H1 (cell line): ENCODE results near the gene TXNRD2. TPM values are rescaled to one million over a fixed set of nuclear protein-coding genes. Genes with fewer than 3 reads are reported as not detected.

ENCODE experiments used
- BACH1 ChIP-seq: IDR thresholded peaks from 2 replicates; pipeline ENCODE4 v1.6.1; 2012; ENCODE audit warnings: low read length, improper control_type of control experiment
- CREB1 ChIP-seq: IDR thresholded peaks from 2 replicates; pipeline ENCODE4 v1.6.1; 2012; ENCODE audit warnings: inconsistent platforms
- JUN ChIP-seq: IDR thresholded peaks from 2 replicates; pipeline ENCODE4 v1.6.1; 2011; ENCODE audit warnings: low read depth, mild to moderate bottlenecking, improper control_type of control experiment, low read length
- PHF8 ChIP-seq: fragments of 200-600 bp; sonication (generic); conservative IDR thresholded peaks from 2 replicates; pipeline ENCODE4 v1.7.1; 2012; ENCODE audit warnings: low read depth, mild to moderate bottlenecking, inconsistent platforms, low read length, moderate library complexity
- SAP30 ChIP-seq: fragments of 300-600 bp; sonication (generic); IDR thresholded peaks from 2 replicates; pipeline ENCODE4 v1.7.1; 2012; ENCODE audit warnings: low read length, moderate library complexity, mild to moderate bottlenecking, inconsistent platforms; ENCODE audit not compliant: insufficient read depth, insufficient replicate concordance
- SIN3A ChIP-seq, 2 experiments: IDR thresholded peaks in 1 of 2; conservative IDR thresholded peaks in 1 of 2; 2 replicates each; pipeline ENCODE4 v1.6.1; 2011 to 2012; ENCODE audit warnings: low read length in 2 of 2, improper control_type of control experiment in 1 of 2, low read depth in 1 of 2, mild to moderate bottlenecking in 1 of 2
- YY1 ChIP-seq: IDR thresholded peaks from 2 replicates; pipeline ENCODE4 v1.6.1; 2011; ENCODE audit warnings: low read depth, mild to moderate bottlenecking, low read length
- ZNF274 ChIP-seq: IDR thresholded peaks from 2 replicates; pipeline ENCODE4 v1.7.0; 2012; ENCODE audit warnings: low read length, borderline replicate concordance; ENCODE audit errors: extremely low read depth
- polyA plus RNA-seq, 7 experiments: library from polyadenylated mRNA; depleted of rRNA in 3 of 7; stranded (reverse) in 5 of 7; unstranded in 2 of 7; fragments of >200 nt in 5 of 7; fragments of 200-250 nt in 2 of 7; gene quantifications; 1 replicate in 5 of 7; 2 replicates in 1 of 7; 4 replicates in 1 of 7; pipeline versions ENCODE4 v1.2.1 to v1.2.3, GENCODE V29; 2011 to 2013; ENCODE audit warnings: missing spikeins in 2 of 7, mixed read lengths in 2 of 7
- total RNA-seq: library from RNA; stranded (reverse); fragmentation: NEBNext Ultra II Directional; extraction: Animal tissue kit (Norgen Biotek cat#: 25700); gene quantifications from 2 replicates; pipeline ENCODE4 v1.2.1, GENCODE V29; 2021
- TF ChIP-seq, protein P1 (sequence below): fragments of 300-600 bp; sonication (generic); IDR thresholded peaks from 2 replicates; pipeline ENCODE4 v1.7.1; 2012; ENCODE audit warnings: low read length, moderate library complexity, mild to moderate bottlenecking, inconsistent platforms; ENCODE audit not compliant: insufficient replicate concordance

Gene TXNRD2
- total and polyA plus RNA-seq, 2 of the 8 experiments (the other 6 are each of a cell fraction or from before 2014, with no cell fraction given): 14.8 to 21.9 TPM

- TF ChIP-seq, protein P1, sequence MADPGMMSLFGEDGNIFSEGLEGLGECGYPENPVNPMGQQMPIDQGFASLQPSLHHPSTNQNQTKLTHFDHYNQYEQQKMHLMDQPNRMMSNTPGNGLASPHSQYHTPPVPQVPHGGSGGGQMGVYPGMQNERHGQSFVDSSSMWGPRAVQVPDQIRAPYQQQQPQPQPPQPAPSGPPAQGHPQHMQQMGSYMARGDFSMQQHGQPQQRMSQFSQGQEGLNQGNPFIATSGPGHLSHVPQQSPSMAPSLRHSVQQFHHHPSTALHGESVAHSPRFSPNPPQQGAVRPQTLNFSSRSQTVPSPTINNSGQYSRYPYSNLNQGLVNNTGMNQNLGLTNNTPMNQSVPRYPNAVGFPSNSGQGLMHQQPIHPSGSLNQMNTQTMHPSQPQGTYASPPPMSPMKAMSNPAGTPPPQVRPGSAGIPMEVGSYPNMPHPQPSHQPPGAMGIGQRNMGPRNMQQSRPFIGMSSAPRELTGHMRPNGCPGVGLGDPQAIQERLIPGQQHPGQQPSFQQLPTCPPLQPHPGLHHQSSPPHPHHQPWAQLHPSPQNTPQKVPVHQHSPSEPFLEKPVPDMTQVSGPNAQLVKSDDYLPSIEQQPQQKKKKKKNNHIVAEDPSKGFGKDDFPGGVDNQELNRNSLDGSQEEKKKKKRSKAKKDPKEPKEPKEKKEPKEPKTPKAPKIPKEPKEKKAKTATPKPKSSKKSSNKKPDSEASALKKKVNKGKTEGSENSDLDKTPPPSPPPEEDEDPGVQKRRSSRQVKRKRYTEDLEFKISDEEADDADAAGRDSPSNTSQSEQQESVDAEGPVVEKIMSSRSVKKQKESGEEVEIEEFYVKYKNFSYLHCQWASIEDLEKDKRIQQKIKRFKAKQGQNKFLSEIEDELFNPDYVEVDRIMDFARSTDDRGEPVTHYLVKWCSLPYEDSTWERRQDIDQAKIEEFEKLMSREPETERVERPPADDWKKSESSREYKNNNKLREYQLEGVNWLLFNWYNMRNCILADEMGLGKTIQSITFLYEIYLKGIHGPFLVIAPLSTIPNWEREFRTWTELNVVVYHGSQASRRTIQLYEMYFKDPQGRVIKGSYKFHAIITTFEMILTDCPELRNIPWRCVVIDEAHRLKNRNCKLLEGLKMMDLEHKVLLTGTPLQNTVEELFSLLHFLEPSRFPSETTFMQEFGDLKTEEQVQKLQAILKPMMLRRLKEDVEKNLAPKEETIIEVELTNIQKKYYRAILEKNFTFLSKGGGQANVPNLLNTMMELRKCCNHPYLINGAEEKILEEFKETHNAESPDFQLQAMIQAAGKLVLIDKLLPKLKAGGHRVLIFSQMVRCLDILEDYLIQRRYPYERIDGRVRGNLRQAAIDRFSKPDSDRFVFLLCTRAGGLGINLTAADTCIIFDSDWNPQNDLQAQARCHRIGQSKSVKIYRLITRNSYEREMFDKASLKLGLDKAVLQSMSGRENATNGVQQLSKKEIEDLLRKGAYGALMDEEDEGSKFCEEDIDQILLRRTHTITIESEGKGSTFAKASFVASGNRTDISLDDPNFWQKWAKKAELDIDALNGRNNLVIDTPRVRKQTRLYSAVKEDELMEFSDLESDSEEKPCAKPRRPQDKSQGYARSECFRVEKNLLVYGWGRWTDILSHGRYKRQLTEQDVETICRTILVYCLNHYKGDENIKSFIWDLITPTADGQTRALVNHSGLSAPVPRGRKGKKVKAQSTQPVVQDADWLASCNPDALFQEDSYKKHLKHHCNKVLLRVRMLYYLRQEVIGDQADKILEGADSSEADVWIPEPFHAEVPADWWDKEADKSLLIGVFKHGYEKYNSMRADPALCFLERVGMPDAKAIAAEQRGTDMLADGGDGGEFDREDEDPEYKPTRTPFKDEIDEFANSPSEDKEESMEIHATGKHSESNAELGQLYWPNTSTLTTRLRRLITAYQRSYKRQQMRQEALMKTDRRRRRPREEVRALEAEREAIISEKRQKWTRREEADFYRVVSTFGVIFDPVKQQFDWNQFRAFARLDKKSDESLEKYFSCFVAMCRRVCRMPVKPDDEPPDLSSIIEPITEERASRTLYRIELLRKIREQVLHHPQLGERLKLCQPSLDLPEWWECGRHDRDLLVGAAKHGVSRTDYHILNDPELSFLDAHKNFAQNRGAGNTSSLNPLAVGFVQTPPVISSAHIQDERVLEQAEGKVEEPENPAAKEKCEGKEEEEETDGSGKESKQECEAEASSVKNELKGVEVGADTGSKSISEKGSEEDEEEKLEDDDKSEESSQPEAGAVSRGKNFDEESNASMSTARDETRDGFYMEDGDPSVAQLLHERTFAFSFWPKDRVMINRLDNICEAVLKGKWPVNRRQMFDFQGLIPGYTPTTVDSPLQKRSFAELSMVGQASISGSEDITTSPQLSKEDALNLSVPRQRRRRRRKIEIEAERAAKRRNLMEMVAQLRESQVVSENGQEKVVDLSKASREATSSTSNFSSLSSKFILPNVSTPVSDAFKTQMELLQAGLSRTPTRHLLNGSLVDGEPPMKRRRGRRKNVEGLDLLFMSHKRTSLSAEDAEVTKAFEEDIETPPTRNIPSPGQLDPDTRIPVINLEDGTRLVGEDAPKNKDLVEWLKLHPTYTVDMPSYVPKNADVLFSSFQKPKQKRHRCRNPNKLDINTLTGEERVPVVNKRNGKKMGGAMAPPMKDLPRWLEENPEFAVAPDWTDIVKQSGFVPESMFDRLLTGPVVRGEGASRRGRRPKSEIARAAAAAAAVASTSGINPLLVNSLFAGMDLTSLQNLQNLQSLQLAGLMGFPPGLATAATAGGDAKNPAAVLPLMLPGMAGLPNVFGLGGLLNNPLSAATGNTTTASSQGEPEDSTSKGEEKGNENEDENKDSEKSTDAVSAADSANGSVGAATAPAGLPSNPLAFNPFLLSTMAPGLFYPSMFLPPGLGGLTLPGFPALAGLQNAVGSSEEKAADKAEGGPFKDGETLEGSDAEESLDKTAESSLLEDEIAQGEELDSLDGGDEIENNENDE: no peak
- TF ChIP-seq SIN3A (conservative IDR thresholded peaks at IDR 0.05 in 1 of 2, IDR thresholded peaks at IDR 0.05 in 1 of 2; ENCODE audit: low read depth in 1 of 2, low read length in 2 of 2) (no peak), CREB1 (no peak), BACH1 (no peak), JUN (no peak), ZNF274 (no peak), SAP30 (no peak), YY1 (no peak), PHF8 (no peak)
- TF ChIP-seq, all 59 proteins: peak for 0
Observed at GRCh38 chr22:19972652-19973550, 31.3 kb upstream of the TXNRD2 start (continued).
